HG02678 (cell line): Measurements from ENCODE around the gene ZNF783.
A peak's percentile ranks its signal among the peaks of the same experiment; 100 is the strongest.

Experiments used
- ATAC-seq: cut with Tn5 transposase; IDR thresholded peaks from one replicate; pipeline ENCODE4 v1.9.1; 2021; ENCODE audit warnings: mild to moderate bottlenecking, moderate library complexity; ENCODE audit not compliant: unreplicated experiment

ZNF783 gene

DNA sequence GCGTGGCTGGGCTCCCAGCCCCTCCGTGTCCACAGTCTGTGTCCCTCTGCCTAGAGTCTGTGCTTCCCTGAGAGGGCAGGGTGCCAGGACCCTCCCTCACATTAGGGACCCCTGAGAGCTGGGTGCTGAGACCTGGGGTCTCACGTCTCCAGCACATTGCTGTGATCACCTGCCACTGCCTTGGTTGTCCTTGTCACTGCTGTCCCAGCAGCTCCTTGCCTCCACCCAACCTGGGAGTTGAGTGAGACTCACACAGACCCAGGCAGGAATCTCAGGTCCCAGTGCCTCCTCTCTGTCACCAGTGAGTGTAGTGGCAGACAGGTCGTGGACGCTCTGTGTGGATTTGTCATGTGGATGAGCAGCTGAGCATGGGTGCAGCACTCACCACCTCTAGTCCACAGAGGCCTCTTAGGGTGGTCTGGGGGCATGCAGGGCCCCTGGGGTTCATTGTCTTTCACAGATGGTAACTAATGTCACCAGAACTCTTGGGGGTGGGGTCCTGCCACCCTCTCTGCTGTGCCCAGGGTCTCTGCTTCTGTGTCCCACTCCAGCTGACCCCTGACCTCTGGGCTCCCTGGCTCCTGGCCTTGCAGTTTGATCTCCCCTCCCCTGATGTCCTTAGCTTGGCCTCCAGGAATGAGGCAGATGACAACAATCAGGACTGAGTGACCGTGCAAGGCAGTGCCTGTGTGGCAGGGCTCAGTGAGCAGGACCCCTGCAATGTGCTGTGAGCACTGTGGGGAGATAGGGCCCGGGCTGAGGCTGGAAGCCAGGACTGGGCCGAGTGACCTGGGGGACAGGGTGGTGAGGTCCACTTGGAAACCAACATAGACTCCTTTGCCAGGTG, 18.9 kb downstream of the ZNF783 start:
- no peak for ATAC-seq

DNA sequence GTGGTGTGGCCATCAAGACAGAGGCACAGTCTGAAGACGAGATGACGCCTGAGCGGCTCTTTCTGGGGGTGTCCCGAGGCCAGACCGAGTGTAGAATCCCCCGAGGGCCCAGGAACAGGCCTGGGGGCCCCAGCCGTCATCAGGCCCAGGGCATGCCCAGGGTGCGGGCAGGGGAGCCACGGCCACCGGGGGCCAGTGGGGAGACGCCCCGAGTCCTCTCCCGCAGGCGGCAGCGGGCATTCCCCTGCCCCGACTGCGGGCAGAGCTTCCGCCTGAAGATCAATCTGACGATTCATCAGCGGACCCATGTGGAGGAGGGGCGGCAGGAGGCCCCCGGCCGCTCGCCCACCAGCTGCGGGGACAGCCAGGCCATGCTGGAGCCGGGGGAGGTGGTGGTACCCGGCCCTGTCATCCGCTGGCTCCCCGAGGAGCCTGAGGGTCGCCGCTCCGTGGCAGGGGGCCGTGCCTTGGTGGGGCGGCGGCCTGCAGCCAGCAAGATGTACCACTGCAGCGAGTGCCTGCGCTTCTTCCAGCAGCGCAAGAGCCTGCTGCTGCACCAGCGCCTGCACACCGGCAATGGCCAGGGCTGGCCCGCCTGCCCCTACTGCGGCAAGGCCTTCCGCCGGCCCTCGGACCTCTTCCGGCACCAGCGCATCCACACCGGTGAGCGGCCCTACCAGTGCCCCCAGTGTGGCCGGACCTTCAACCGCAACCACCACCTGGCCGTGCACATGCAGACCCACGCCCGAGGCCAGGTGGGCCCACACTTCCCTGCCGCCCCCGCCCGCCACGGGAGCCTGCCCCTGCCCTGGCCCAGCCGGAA, 19.7 kb downstream of the ZNF783 start:
- no peak for ATAC-seq

DNA sequence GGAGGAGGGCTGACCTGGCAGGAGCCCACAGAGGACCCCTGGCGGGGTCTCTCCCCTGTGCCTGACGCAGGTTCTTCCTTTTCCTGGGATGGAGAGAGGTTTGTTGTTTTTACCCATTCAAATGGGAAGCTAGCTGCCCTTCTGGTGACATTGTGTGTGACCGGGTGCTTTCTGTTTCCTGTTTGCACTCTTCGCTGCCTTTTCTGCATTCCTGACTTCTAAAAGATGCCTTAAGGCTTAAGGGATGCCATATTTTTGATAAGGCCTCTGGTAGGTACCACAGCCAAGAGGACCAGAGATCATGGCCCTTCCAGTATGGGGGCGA, 20.3 kb downstream of the ZNF783 start:
- ATAC-seq = no peak

DNA sequence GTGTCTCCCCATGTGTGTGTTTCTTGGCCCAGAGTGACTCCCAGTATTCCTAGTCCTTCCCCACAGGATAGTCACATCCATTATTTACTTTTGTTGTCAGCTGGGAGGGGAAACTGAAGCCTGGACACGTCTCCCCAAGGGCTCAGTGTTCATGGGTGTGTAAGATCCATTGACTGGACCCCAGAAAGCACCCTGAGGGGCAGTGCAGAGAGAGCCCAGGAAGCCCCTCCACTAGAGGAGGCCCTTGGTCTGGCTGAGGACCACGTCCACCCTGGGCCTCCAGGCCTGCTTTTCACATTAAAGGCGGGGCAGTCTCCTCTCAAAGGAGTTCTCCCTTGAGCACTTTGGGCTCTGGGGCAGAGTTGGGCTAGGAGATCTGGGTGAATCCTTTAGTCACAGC, 21.3 kb downstream of the ZNF783 start:
- ATAC-seq = no peak

DNA sequence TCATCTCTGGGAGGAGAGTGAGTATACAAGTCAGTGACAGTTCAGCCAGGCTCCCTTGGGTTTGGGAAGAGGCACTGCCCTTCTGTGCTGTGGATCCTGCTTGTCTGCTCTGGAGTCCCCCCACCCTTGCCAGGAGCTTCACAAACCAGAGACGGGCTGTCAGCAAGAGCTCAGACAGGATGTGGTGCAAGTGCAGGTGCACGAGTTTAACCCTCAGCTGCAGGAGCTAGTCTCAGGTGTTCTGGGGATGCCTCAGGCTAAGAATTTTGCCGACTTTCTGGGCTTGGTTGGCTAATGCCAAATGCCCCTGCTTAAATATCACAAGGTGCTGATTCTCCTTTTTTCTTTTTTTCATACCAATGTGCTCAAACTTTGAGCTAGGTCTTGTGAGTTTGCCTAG, 22.3 kb downstream of the ZNF783 start:
- ATAC-seq = no peak

DNA sequence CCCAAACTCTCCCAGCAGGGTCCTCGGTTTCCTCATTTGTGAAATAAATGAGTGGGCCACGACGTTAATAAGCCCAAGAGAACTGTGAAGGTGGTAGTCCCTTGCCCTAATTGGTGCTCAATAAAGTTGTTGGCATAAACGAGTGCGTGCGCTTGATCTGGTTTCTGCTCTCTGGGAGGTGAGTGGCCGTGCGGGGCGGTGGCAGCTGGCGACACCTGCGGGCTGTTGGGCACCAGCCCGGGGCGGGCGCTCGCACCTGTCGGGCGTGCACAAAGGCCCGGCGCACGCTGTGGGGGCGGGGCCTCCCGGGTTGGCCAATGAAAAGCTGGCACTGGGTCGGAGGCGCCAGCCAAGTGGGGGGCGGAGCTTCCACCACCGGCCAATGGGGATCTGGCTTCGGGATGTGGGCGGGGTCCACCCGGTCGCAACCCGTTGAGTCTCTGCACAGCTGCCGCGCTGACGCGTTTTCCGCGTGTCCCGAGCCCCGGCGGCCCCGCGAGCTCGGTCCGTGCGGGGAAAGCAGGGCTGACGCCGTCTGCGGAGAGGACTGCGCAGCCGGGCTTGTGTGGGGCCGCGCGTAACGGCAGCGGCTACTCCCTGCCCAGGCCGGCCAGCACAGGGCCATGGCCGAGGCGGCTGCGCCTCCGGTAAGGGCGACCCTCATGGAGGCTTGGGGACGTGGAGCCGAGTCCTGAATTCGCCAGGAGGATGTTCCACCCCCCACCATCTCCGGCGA, 23.0 kb downstream of the ZNF783 start:
- ATAC-seq = peak; percentile 99

DNA sequence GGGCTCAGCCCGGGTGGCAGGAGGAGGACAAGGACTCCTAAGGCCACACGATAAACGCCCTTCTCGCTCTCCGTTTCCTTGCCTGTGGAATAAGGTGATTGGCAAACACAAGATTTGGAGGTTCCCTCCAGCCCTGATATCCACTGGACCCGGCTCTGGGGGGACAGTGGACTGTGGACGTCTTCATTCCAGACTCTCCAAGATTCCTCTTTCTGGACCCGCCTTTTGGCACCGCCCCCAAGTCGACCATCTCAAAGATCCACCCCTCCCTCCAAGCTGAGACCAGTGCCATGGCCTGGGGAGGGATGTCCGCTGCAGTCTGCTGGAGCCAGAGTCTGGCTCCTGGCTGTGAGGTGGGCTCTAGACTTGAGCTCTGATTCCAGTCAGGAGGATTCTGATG, 23.6 kb downstream of the ZNF783 start:
- ATAC-seq = no peak

DNA sequence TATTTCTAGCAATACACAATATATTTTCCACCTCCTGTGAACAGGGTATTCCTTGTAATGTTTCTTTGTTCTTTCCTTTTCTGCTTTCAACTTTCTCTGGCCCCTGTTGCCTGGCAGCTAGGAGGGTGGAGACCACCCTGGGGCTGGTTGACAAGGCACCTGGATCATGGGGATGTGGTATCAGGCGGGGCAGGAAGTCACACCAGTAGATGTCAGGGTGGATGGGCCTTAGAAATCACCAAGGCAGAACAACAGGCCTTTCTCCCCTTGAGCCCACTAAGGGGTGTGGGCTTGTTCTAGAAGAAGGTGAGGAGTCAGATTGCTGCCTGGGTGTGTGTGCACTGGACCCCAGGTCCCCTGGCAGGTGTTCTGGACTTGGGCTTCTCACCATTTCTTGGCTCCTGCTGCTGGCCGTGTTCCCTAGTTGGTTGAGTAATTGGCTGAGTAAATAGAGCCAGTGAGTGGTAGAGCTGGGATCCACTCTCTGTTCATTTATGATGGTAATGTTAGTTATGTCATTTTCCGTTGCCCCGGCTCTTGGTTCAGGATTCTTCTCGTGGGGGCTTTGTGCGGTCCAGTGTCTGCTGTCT, 24.9 kb downstream of the ZNF783 start:
- no peak for ATAC-seq

DNA sequence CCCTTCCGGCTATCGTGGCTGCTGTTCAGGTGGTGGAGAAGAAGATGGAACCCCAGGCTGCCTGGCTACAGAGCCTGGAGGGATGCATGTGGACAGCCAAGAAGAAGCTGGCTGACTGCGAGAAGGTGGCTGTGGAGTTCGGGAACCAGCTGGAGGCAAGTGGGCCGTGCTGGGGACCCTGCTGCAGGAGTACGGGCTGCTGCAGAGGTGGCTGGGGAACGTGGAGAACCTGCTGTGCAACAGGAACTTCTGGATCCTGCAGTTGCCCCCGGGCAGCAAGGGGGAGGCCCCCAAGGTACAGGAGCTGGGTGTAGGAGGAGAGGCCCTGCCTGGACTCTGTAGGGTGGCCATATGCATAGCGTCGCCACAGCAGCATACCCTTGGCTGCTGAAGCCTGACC, 25.6 kb downstream of the ZNF783 start:
- ATAC-seq = no peak

DNA sequence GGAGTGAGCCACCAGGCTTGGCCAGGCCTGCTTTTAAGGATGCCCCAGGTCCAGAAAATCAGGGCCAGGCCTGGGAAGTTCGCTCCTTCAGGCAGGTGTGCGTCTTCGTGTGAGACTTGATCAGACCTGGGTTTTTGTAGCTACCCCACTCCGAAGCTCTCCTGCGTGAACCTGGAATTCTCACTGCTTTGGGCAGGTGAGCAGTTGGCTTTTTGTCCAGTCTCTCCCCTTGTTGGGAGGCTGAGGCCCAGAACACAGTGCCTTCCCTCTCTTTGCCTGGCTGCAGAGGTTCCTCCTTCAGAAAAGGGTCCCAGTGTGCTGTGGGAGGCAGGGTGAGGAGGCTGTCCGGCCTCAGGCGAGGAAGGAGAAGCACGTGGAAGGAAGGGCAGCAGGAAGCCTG, 27.3 kb downstream of the ZNF783 start:
- no peak for ATAC-seq

DNA sequence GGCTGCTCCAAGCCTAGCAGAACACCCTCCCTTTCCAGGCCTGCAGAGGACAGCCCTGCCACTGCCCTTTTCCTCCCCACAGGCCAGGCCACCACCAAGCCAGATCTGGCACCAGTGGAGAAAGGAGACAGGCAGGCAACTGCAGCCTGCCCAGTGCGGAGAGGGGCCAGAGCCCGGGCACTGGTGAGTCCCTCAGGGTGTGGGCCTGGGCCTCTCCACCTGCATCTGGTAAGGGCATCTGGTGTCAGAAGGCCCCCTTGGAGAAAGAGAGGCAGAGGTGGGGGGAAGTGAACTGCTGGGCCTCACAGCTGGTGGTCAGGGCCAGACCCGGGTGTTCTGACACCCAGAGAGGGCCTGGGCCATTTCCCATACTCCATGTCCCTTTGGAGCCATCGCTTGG, 27.9 kb downstream of the ZNF783 start:
- no peak for ATAC-seq

DNA sequence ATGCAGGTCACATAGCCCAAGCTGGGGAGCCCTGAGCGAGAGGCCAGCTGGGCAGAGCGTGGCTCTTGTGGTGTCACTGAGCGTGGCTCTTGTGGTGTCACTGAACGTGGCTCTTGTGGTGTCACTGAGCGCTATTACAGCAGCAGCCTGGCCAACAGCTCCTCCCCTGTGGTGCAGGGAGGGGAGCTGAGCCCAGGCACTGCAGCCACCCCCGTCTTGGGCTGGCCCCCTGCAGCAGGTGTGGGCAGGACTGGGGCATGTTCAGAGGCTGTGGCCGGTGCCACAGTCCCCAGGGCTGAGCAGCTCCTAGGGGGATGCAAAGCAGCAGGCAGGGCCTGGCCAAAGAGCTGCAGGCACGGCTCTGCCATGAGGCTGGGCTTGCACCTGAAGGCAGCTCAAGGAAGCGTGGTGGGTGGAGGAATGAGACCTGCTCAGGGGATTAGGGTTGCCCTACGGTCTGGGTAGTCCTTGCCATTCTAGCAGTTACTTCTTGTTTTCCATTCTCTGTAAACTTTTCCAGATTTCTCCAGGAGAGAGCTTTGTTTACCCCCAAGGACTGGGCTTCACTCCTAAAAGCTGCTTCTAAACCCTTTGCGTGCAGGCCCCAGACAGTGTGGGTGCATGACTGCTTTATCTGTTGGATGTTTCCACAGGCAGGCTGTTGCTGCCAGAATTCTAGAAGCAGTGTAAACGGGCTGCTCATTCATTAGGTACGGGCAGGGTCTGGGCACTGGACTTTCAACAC, 29.2 kb downstream of the ZNF783 start:
- ATAC-seq = no peak

DNA sequence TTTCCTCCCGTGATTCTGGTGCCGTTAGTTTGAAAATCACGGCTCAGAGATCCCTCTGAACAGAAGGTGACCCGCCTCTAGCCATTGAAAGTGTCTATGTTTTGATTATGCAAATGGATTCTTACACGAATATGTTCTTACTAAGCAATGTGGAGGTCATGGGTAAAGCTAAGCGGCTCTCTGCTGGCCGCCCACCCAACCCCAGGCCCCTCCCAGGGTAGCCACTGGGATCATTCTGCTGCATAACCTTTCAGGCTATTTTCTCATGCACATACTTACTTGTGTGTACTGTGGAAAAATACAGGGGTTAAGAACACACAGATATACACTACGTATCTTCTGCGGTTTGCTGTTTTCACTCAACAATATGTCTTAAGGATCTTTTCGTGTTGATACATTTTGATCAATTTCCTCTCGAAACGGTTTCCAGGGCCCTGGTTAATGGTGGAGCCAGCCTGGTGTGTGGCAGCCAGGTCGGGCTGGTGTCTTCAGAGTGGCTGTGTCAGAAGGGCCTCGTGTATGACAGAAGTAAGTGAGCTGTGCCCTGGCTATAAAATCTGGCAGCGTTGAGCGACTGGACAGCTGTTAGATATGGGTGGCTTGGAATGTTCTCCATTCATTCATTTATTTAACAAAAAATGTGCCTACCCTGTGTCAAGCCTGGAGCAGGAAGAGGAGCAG, 29.9 kb downstream of the ZNF783 start:
- ATAC-seq = no peak

DNA sequence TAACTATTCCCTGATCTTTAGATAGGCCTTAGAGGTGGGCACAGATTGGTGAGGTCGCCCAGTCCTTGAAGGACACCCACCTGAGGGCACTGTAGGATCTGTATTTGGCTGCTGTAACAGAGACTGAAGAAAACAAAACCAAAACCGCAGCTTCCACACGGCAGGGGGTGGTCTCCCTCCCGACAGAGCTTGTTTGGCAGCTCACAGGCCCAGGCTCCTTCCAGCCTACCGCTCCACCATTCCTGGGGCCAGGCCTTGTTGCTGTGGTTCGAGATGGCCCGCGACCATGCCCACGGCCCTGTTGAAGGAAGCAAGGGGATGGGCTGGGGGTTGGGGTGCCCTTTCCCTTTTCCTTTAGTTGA, 30.4 kb downstream of the ZNF783 start:
- no peak for ATAC-seq

DNA sequence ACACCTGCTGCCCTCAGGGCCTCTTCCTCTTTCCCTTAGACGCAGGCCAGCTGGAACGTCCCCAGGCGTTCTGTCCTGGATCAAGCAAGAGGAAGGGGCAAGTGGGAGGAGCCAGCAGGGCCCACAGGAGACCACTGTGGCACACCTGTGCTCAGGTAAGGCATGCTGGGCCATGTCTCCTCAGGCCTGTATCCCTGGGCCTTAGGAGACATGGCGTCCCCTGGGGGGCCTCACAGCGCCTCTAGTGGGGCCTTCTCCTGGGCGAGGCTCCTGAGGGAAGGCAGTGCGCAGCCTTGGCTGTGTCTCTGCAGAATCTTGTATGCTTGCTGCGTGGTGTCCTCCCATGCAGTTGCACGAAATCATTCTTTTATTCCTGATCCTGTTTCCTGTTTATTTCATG, 31.3 kb downstream of the ZNF783 start:
- no peak for ATAC-seq

DNA sequence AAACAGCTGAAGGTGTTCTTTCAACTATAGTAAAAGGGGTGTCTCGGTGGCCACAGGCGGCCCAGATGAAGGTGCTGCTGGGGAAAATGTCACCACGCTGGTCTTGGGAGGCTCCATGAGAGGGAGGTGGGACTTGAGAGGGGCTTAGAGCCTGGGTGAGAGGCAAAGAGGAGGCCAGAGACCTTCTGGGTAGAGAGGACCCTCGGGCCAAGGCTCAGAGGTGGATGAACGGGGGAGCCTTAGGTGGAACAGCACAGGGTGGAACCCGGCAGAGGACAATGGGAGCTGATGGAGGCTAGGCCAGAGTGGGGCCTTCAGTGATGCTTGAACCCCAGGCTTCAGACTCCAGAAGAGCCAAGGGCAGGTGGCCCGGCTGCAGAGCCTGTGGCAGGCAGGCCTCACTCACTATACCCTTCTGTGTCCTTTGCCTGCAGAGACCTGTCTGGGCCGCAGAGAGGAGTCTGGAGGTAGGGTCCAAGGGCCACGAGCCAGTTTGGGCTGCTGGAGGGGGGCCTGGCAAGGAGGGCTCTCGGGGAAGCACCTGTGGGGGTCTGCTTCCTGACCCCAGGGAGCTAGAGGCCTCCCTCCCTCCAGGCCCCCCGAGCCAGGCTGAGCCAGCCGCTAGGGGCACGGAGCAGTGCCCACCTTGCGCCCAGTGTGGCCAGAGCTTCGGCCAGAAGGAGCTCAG, 32.1 kb downstream of the ZNF783 start:
- ATAC-seq = no peak

DNA sequence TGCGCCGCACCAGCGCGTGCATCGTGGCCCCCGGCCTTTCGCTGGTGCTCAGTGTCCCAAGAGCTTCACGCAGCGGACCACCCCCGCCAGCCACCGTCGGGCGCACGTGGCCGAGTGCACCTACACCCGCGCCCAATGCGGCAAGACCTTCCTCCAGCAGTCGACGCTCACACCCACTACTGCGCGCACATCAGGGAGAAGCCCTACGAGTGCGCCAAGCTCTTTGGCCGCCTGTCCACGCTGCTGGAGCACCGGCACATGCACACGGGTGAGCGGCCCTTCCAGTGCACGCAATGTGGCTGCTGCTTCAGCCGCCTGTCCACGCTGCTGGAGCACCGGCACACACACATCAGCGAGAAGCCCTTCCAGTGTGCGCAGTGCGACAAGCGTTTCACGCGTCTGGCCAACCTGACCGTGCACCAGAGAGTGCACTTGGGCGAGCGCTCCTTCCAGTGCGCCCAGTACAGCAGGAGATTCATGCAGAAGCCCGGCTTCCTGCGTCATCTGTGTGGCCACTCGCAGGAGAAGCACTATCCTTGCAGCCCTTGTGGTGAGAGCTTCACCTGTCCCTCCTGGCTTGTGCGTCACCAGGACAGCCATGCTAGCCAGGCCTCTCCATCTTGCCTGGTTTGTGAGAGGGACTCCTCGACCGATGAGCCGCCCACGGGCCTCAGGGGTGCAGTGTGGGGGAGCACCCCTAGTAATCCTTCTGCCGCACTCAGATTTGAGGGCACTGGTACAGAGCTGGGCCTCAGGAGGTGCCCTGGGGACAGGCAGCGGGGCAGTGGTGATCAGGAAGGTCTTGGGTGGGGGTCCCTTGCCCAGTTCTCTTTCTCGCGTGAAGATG, 32.9 kb downstream of the ZNF783 start:
- ATAC-seq = no peak

DNA sequence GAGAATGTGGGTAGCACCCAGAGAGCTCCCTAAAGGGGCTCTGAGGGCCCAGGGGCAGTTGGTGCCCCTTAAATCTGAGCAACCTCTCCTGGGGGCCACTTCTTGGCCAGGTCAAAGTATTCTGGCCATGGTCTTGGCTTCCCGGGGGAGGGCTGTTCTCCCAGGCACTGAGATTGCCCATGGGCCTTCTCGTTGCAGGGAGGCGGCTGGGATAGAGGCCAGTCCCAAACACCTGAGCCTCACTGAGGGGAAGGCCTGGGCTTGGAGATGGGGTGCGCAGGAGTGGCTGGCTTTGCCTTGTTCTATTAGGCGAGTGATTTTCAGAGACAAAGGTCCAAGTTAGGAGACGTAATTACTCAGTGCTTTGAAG, 33.5 kb downstream of the ZNF783 start:
- ATAC-seq = no peak

DNA sequence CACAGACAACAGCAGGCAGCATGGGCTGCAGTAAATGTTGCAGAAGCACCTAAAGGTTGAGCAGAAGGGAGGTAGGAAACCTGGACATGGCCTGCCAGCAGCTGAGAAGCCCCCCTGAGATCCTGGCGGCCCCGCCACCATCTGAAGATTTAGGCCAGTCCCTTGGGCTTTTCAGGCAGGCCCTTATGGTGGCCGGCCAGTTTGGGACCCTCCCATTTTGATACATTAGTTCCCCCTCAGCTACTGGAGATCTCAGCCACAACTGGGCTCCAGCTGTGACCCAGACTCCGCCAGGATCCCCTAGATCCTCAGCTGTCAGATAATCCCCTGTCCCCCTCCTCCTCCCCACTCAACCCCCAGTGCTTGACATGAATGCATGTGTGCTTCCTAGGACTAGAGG, 34.4 kb downstream of the ZNF783 start:
- no peak for ATAC-seq
